ENCODE results near the gene VPS36. TPM values are rescaled to one million over a fixed set of nuclear protein-coding genes. Genes with fewer than 3 reads are reported as not detected.

Gene VPS36
- total and polyA plus RNA-seq, 2 of the 8 experiments (the other 6 are each of a cell fraction or from before 2014, with no cell fraction given), result 14.1 to 19.8 TPM

GRCh38 chr13:52366291-52366690 is 84.1 kb downstream of the VPS36 start:
- WGBS, 2 experiments (ENCODE audit: extremely low coverage in 1 of 2, insufficient coverage in 1 of 2, insufficient read length in 1 of 2, insufficient replicate concordance in 2 of 2, low coverage in 1 of 2, low lambda C conversion rate in 2 of 2, missing lambda C conversion rate in 1 of 2), result 95% methylated on average over 4 of the region's 4 CpGs; no CpG with 5 or more reads in 1 of the 2 experiments
- H3K14ac ChIP-seq (ENCODE audit: insufficient read length), result no peak overlapping the region
- no peak overlapping the region for H2AFZ ChIP-seq (ENCODE audit: low read length)
- no peaks in the 10 kb centered on the region for H3K36me3 ChIP-seq (ENCODE audit: control insufficient read depth in 2 of 4, insufficient read depth in 4 of 4, low read length in 3 of 4)
- no peak overlapping the region for H2BK20ac ChIP-seq (ENCODE audit: low read length)
- no peak overlapping the region for H3K4me3 ChIP-seq (ENCODE audit: extremely low read depth in 1 of 4, insufficient read depth in 2 of 4, low read depth in 3 of 4, low read length in 4 of 4)
- H3K23ac ChIP-seq (ENCODE audit: insufficient read length), result no peak overlapping the region
- H4K20me1 ChIP-seq (replicated peaks in 1 of 2; ENCODE audit: control insufficient read depth in 1 of 2, insufficient read depth in 2 of 2, low read length in 2 of 2), result no peaks in the 10 kb centered on the region
- no peak overlapping the region for H2BK5ac ChIP-seq (ENCODE audit: low read depth, low read length)
- no peaks in the 10 kb centered on the region for H3K4me1 ChIP-seq (replicated peaks in 1 of 4; ENCODE audit: control insufficient read depth in 3 of 4, insufficient read depth in 4 of 4, low read length in 3 of 4)
- no peak overlapping the region for H3K18ac ChIP-seq (ENCODE audit: extremely low read depth, low read length)
- no peak overlapping the region for H3K56ac ChIP-seq (replicated peaks; ENCODE audit: insufficient read length, low read depth, low read length)
- no peaks in the 10 kb centered on the region for H3K79me1 ChIP-seq (ENCODE audit: low read depth, low read length)
- no peak overlapping the region for H3K4ac ChIP-seq (replicated peaks; ENCODE audit: insufficient read length, low read depth, low read length)
- FAIRE-seq, result no peak
- H2BK15ac ChIP-seq (ENCODE audit: low read length), result no peak overlapping the region
- DNase-seq (ENCODE audit: low read depth in 1 of 2, low spot score in 2 of 2), result no peak
- TF ChIP-seq YY1 (IDR thresholded peaks at IDR 0.05; ENCODE audit: low read depth, low read length), result no peak
- no peak for TF ChIP-seq EZH2 (IDR thresholded peaks at IDR 0.05; ENCODE audit: low read depth, low read length, severe bottlenecking)
- TF ChIP-seq FOSL1 (IDR thresholded peaks at IDR 0.05; ENCODE audit: insufficient read depth, low read depth, low read length), result no peak
- TF ChIP-seq, protein P1, sequence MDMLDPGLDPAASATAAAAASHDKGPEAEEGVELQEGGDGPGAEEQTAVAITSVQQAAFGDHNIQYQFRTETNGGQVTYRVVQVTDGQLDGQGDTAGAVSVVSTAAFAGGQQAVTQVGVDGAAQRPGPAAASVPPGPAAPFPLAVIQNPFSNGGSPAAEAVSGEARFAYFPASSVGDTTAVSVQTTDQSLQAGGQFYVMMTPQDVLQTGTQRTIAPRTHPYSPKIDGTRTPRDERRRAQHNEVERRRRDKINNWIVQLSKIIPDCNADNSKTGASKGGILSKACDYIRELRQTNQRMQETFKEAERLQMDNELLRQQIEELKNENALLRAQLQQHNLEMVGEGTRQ (IDR thresholded peaks at IDR 0.05; ENCODE audit: low read length), result no peak
- TF ChIP-seq SRF (IDR thresholded peaks at IDR 0.05; ENCODE audit: low read depth, low read length), result no peak
- TF ChIP-seq RAD21 (IDR thresholded peaks at IDR 0.05 in 1 of 2, conservative IDR thresholded peaks at IDR 0.05 in 1 of 2; ENCODE audit: low read depth in 2 of 2, low read length in 2 of 2), result no peak
- no peak for TF ChIP-seq SIX5 (IDR thresholded peaks at IDR 0.05; ENCODE audit: low read depth, low read length)
- no peak for TF ChIP-seq SIN3A (conservative IDR thresholded peaks at IDR 0.05 in 1 of 2, IDR thresholded peaks at IDR 0.05 in 1 of 2; ENCODE audit: low read depth in 1 of 2, low read length in 2 of 2)
- TF ChIP-seq BRCA1 (IDR thresholded peaks at IDR 0.05; ENCODE audit: low read depth, low read length), result no peak
- TF ChIP-seq SIRT6 (IDR thresholded peaks at IDR 0.05; ENCODE audit: low read length), result no peak
- ChIA-PET POLR2A (ENCODE audit: partially characterized antibody) (no interaction called here), CTCF (ENCODE audit: partially characterized antibody) (interaction anchor here (0.7 kb wide), 1 partner anchor 23 kb away, joined by 3 read pairs; no protein-coding TSS in a partner anchor)
- H4K91ac ChIP-seq (replicated peaks; ENCODE audit: insufficient read length, low read length), result no peak overlapping the region
- no peak overlapping the region for H2AK5ac ChIP-seq (ENCODE audit: low read depth, low read length)
- no peaks in the 10 kb centered on the region for H3K27me3 ChIP-seq (replicated peaks in 1 of 4; ENCODE audit: control insufficient read depth in 3 of 4, extremely low read depth in 1 of 4, insufficient read depth in 3 of 4, low read length in 3 of 4)
- H4K5ac ChIP-seq (ENCODE audit: insufficient read length, low read depth, low read length), result no peak overlapping the region
- H2BK120ac ChIP-seq (replicated peaks; ENCODE audit: low read depth, low read length), result no peak overlapping the region
- H3K23me2 ChIP-seq (ENCODE audit: low read depth, low read length), result no peaks in the 10 kb centered on the region; the same call in 1 of the 2 replicates
- no peak overlapping the region for H2BK12ac ChIP-seq (ENCODE audit: low read depth, low read length)
- H4K8ac ChIP-seq (ENCODE audit: extremely low read depth, insufficient read depth, low read length), result no peak overlapping the region
- H3K27ac ChIP-seq (ENCODE audit: low read depth, low read length), result no peak overlapping the region
- H3K9me3 ChIP-seq (ENCODE audit: insufficient read depth in 2 of 2, low read depth in 1 of 2, low read length in 1 of 2), result no peaks in the 10 kb centered on the region
- no peaks in the 10 kb centered on the region for H3K79me2 ChIP-seq (ENCODE audit: control insufficient read depth in 1 of 2, insufficient read depth in 2 of 2, low read length in 2 of 2)
- H3K4me2 ChIP-seq (ENCODE audit: insufficient read depth in 1 of 2, low read depth in 2 of 2, low read length in 2 of 2), result no peak overlapping the region
- no peak overlapping the region for H3K9ac ChIP-seq (replicated peaks in 1 of 4; ENCODE audit: extremely low read depth in 1 of 4, low read depth in 3 of 4, low read length in 3 of 4)

Measured in H1 (cell line).